NK-92 treated with Interleukin-12 subunit alpha and Interleukin-12 subunit beta, amount 100 ng/mL, for 24 hours (cell line): Measurements from ENCODE around the gene PERCC1.
"Not testable (repeated sequence)": the region's sequence is repeated elsewhere in the genome, so short reads cannot be mapped to it uniquely, and the experiment has no call there.

Experiments
- DNase-seq: peaks from one replicate; lab custom pipeline; 2025; lab: John Stamatoyannopoulos, UW

The PERCC1 gene

GRCh38 chr16:1434644-1435592 is 4.0 kb downstream of the PERCC1 start:
- no peak for DNase-seq

GRCh38 chr16:1435921-1436697 is 5.2 kb downstream of the PERCC1 start:
- no peak for DNase-seq

- DNase-seq, result no peak
These were observed 6.0 kb downstream of the PERCC1 start for GRCh38 chr16:1436731-1437355.

GRCh38 chr16:1437606-1438005 is 6.7 kb downstream of the PERCC1 start:
- no peak for DNase-seq

- no peak for DNase-seq
These were observed 7.6 kb downstream of the PERCC1 start for GRCh38 chr16:1438229-1439057.

GRCh38 chr16:1439058-1439698 is 8.3 kb downstream of the PERCC1 start:
- DNase-seq, result no peak

- not testable (repeated sequence) for DNase-seq
These were observed 8.8 kb downstream of the PERCC1 start for GRCh38 chr16:1439699-1440074.

- DNase-seq, result no peak
These were observed 10.5 kb downstream of the PERCC1 start for GRCh38 chr16:1441391-1441829.

GRCh38 chr16:1442697-1443096 is 11.8 kb downstream of the PERCC1 start:
- DNase-seq, result no peak

- DNase-seq, result no peak
These were observed 12.6 kb downstream of the PERCC1 start for GRCh38 chr16:1443403-1443973.

- DNase-seq, result no peak
These were observed 13.3 kb downstream of the PERCC1 start, which contains the start of gene CCDC154 for GRCh38 chr16:1443980-1444729. Gene CCDC154 (minus strand): TSS chr16:1444556. CDS start chr16:1444322, 234 bp downstream.

- DNase-seq, result no peak
These were observed 14.0 kb downstream of the PERCC1 start for GRCh38 chr16:1444730-1445517.

- DNase-seq, result no peak
These were observed 14.8 kb downstream of the PERCC1 start for GRCh38 chr16:1445518-1446203.

GRCh38 chr16:1446296-1447080 is 15.6 kb downstream of the PERCC1 start:
- DNase-seq, result no peak

GRCh38 chr16:1447965-1448364 is 17.1 kb downstream of the PERCC1 start:
- no peak for DNase-seq

- DNase-seq, result no peak
These were observed 17.7 kb downstream of the PERCC1 start for GRCh38 chr16:1448536-1449116.

GRCh38 chr16:1449201-1449788 is 18.4 kb downstream of the PERCC1 start:
- DNase-seq, result no peak
